Spleen (tissue), 11 donors: ENCODE measurements around the gene NUFIP2. TPM values are rescaled to one million over a fixed set of nuclear protein-coding genes. Genes with fewer than 3 reads are reported as not detected.

Source experiments
- DNase-seq: peaks from one replicate; pipeline ENCODE4 v3.0.0-alpha.2; 2020
- H3K27ac ChIP-seq, 8 donors: fragments of 200-600 bp; sonication (generic) in 7 of 8; 1 replicate in 4 of 8; 2 replicates in 4 of 8; pipeline versions ENCODE4 v1.5.0 to v1.8.0; 2016 to 2021; ENCODE audit warnings: inconsistent platforms in 4 of 8, mild to moderate bottlenecking in 4 of 8, moderate library complexity in 1 of 8
- H3K27me3 ChIP-seq, 7 donors: fragments of 200-600 bp; sonication (generic) in 6 of 7; replicated peaks in 1 of 7; 1 replicate in 4 of 7; 2 replicates in 3 of 7; pipeline versions ENCODE4 v1.5.0 to v1.8.0; 2016 to 2021; ENCODE audit warnings: inconsistent platforms in 3 of 7, mild to moderate bottlenecking in 1 of 7
- H3K36me3 ChIP-seq, 6 donors: fragments of 200-600 bp; sonication (generic) in 5 of 6; 1 replicate in 4 of 6; 2 replicates in 2 of 6; pipeline versions ENCODE4 v1.5.0 to v1.8.0; 2016 to 2021; ENCODE audit warnings: inconsistent platforms in 2 of 6
- H3K4me1 ChIP-seq, 6 donors: fragments of 200-600 bp; sonication (generic) in 5 of 6; 1 replicate in 3 of 6; 2 replicates in 3 of 6; pipeline versions ENCODE4 v1.5.0 to v1.8.0; 2016 to 2021; ENCODE audit warnings: inconsistent platforms in 3 of 6
- H3K4me3 ChIP-seq, 8 donors: fragments of 200-600 bp; sonication (generic) in 7 of 8; 1 replicate in 4 of 8; 2 replicates in 4 of 8; pipeline versions ENCODE4 v1.5.0 to v1.8.0; 2016 to 2021; ENCODE audit warnings: inconsistent platforms in 4 of 8, mild to moderate bottlenecking in 4 of 8, moderate library complexity in 2 of 8
- H3K9me3 ChIP-seq, 8 donors: fragments of 200-600 bp; sonication (generic) in 7 of 8; 1 replicate in 4 of 8; 2 replicates in 4 of 8; pipeline versions ENCODE4 v1.5.0 to v1.8.0; 2016 to 2021; ENCODE audit warnings: inconsistent platforms in 4 of 8
- POLR2A ChIP-seq, 3 donors: fragments of 450-650 bp; IDR thresholded peaks; one replicate each; pipeline ENCODE4 v1.5.1; 2017; ENCODE audit warnings: antibody characterized with exemption in 3 of 3, mild to moderate bottlenecking in 1 of 3
- POLR2AphosphoS5 ChIP-seq, 3 donors: sonication (generic); formaldehyde crosslinking; IDR thresholded peaks; one replicate each; pipeline ENCODE4 v1.5.1; 2017; ENCODE audit warnings: antibody characterized with exemption in 3 of 3
- WGBS, 5 donors: extraction: QIAGEN DNeasy Blood & Tissue Kit in 3 of 5; methylation state at CpG; one replicate each; pipeline versions ENCODE4 v1.1.5 to v1.1.7; 2013 to 2018; 5-methylcytosine and 5-hydroxymethylcytosine counted together
- intact Hi-C: fragments of 100-400 bp; cut with DNase I; formaldehyde crosslinking; loops from one replicate; pipeline ENCODE4 v1.15.0; 2023; ENCODE audit warnings: low total_unique reads
- polyA plus RNA-seq, 3 donors: library from polyadenylated mRNA; stranded (reverse); fragments of 200-250 nt; gene quantifications; one replicate each; pipeline ENCODE4 v1.2.1, GENCODE V29; 2013
- total RNA-seq, 7 donors: library from RNA; depleted of rRNA in 3 of 7; stranded (reverse); fragments of >200 nt in 3 of 7; fragmentation: NEBNext Ultra II Directional in 4 of 7; extraction: Animal tissue kit (Norgen Biotek cat#: 25700) in 4 of 7; gene quantifications; one replicate each; pipeline versions ENCODE4 v1.1.0 to v1.2.1, GENCODE V29; 2016 to 2021
- TF ChIP-seq, protein P1 (sequence below), 11 experiments: fragments of 200-600 bp in 7 of 11; fragments of 450-650 bp in 4 of 11; sonication (generic) in 4 of 11; IDR thresholded peaks in 8 of 11; conservative IDR thresholded peaks in 3 of 11; 1 replicate in 7 of 11; 2 replicates in 4 of 11; pipeline versions ENCODE4 v1.4.0 to v1.8.0; 2016 to 2021; ENCODE audit warnings: antibody characterized with exemption in 11 of 11, inconsistent platforms in 4 of 11, mild to moderate bottlenecking in 1 of 11
- donor health status: healthy with polysubstance abuse.
- donor health status: DM: no; HTN: no; CAD: no; lungs with moderate emphysema.
- donor health status: DM: no; HTN: no; CAD: no.
- donor health status: Bipolar disorder and iron deficiency.
- donor health status: healthy.
- donor health status: DM: no; HTN: no; CAD: no.
- donor health status: DM: yes; HTN: yes; CAD: no.

Gene NUFIP2
- total and polyA plus RNA-seq, 10 donors: 8.7 to 68.4 (median 54.9) TPM

GRCh38 chr17:29214215-29215146 lies 79.5 kb downstream of the NUFIP2 start:
- Histone ChIP-seq H3K36me3 (no peaks in the 10 kb centered on the region), H3K4me1 (peaks cover 0 to 5% (median 4%) of the 10 kb centered on the region in 6 donors), H3K9me3 (no peaks in the 10 kb centered on the region), H3K27me3 (no peaks in the 10 kb centered on the region), H3K27ac (no peak overlapping the region), H3K4me3 (no peak overlapping the region)
- intact Hi-C loops: loop anchor here (5.0 kb wide), 1 partner anchor 67 kb away; no protein-coding TSS in a partner anchor
- 73 to 89% (median 81%) methylated on average over 8 of the region's 8 CpGs for WGBS, 5 donors
- no peak for DNase-seq
- TF ChIP-seq POLR2AphosphoS5 (IDR thresholded peaks at IDR 0.05): no peak

DNA sequence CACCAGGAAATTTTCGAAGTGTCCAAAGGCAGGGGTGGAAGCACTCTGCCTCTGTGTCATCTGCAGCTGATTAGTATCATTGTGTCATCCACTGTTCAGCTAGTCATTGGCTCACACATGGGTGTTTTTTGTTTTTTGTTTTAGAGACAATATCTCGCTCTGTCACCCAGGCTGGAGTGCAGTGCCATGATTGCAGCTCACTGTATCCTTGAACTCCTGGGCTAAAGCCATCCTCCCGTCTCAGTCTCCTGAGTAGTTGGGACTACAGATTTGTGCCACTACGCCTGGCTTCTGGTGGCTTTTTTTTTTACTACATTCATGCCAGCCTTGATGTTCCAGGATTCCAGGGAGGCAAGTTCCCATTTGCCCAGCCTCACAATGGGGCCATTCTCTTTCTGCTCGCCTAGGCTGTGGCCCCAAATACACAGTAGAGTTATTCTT lies 81.2 kb downstream of the NUFIP2 start:
- no peak overlapping the region for H3K27ac ChIP-seq
- H3K27me3 ChIP-seq: no peaks in the 10 kb centered on the region
- H3K36me3 ChIP-seq: no peaks in the 10 kb centered on the region
- 70 to 85% (median 81%) methylated on average over 5 of the region's 5 CpGs for WGBS, 5 donors
- H3K4me3 ChIP-seq: no peak overlapping the region
- no peak for DNase-seq
- intact Hi-C loops: no loop called here
- no peaks in the 10 kb centered on the region for H3K4me1 ChIP-seq
- no peaks in the 10 kb centered on the region for H3K9me3 ChIP-seq
- TF ChIP-seq POLR2AphosphoS5 (IDR thresholded peaks at IDR 0.05) (no peak), POLR2A (IDR thresholded peaks at IDR 0.05) (no peak)
- TF ChIP-seq, protein P1, sequence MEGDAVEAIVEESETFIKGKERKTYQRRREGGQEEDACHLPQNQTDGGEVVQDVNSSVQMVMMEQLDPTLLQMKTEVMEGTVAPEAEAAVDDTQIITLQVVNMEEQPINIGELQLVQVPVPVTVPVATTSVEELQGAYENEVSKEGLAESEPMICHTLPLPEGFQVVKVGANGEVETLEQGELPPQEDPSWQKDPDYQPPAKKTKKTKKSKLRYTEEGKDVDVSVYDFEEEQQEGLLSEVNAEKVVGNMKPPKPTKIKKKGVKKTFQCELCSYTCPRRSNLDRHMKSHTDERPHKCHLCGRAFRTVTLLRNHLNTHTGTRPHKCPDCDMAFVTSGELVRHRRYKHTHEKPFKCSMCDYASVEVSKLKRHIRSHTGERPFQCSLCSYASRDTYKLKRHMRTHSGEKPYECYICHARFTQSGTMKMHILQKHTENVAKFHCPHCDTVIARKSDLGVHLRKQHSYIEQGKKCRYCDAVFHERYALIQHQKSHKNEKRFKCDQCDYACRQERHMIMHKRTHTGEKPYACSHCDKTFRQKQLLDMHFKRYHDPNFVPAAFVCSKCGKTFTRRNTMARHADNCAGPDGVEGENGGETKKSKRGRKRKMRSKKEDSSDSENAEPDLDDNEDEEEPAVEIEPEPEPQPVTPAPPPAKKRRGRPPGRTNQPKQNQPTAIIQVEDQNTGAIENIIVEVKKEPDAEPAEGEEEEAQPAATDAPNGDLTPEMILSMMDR (IDR thresholded peaks at IDR 0.05 in 8 of 11, conservative IDR thresholded peaks at IDR 0.05 in 3 of 11): no peak

- 92 to 100% (median 98%) methylated on average over 1 of the region's 1 CpG for WGBS, 5 donors
- H3K27ac ChIP-seq: no peak overlapping the region
- no peaks in the 10 kb centered on the region for H3K27me3 ChIP-seq
- no peaks in the 10 kb centered on the region for H3K4me1 ChIP-seq
- H3K36me3 ChIP-seq: no peaks in the 10 kb centered on the region
- intact Hi-C loops: no loop called here
- TF ChIP-seq, protein P1 (IDR thresholded peaks at IDR 0.05 in 8 of 11, conservative IDR thresholded peaks at IDR 0.05 in 3 of 11): no peak
- TF ChIP-seq POLR2A (IDR thresholded peaks at IDR 0.05): no peak
- no peaks in the 10 kb centered on the region for H3K9me3 ChIP-seq
- H3K4me3 ChIP-seq: no peak overlapping the region
- DNase-seq: no peak
These were observed 81.8 kb downstream of the NUFIP2 start for GRCh38 chr17:29212094-29212631.

DNA sequence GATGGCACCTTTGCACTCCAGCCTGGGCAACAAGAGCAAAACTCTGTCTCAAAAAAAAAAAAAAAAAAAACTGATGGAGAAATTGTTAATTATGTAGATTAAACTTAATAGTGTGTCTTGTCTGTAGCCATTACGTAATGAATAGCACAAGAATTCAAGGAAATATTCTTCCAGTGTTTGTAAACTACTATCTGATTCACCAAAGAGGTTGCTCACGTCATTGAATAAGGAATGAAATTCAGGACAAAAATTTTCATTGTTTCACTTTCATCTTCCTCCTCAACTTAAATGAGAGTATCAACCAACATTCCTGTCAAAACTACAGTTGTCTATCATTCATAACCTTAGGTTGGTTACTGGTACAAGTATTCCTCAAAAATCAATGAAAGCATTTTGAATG lies 83.1 kb downstream of the NUFIP2 start:
- Histone ChIP-seq H3K27me3 (no peaks in the 10 kb centered on the region), H3K9me3 (no peaks in the 10 kb centered on the region), H3K36me3 (no peaks in the 10 kb centered on the region), H3K27ac (no peak overlapping the region), H3K4me1 (no peaks in the 10 kb centered on the region), H3K4me3 (no peak overlapping the region)
- no peak for DNase-seq
- 68 to 76% (median 72%) methylated on average over 2 of the region's 2 CpGs for WGBS, 5 donors
- TF ChIP-seq POLR2AphosphoS5 (IDR thresholded peaks at IDR 0.05) (no peak), POLR2A (IDR thresholded peaks at IDR 0.05) (no peak)
- TF ChIP-seq, protein P1 (IDR thresholded peaks at IDR 0.05 in 8 of 11, conservative IDR thresholded peaks at IDR 0.05 in 3 of 11): no peak
- intact Hi-C loops: no loop called here
